ENCODE data around the gene CKM.
"Not testable (repeated sequence)": the region's sequence is repeated elsewhere in the genome, so short reads cannot be mapped to it uniquely, and the experiment has no call there.

CKM gene

GRCh38 chr19:45314708-45315245, 7.9 kb downstream of the CKM start:
- DNase-seq, result no peak

DNA sequence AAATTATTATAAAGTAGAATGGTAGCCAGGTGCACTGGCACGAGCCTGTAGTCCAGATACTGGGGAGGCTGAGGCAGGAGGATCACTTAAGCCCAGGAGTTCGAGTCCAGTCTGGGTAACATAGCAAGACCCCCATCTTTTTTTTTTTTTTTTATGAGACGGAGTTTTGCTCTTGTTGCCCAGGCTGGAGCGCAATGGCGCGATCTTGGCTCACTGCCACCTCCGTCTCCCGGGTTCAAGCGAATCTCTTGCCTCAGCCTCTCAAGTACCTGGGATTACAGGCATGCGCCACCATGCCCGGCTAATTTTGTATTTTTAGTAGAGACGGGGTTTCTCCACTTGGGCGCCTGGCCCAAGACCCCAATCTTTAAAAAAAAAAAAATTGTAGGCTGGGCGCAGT, 10.4 kb downstream of the CKM start:
- DNase-seq, result not testable (repeated sequence)

GRCh38 chr19:45311621-45312020, 11.1 kb downstream of the CKM start:
- DNase-seq, result peak; percentile 31

- not testable (repeated sequence) for DNase-seq
Observed at GRCh38 chr19:45309322-45309721, 13.4 kb downstream of the CKM start.

DNA sequence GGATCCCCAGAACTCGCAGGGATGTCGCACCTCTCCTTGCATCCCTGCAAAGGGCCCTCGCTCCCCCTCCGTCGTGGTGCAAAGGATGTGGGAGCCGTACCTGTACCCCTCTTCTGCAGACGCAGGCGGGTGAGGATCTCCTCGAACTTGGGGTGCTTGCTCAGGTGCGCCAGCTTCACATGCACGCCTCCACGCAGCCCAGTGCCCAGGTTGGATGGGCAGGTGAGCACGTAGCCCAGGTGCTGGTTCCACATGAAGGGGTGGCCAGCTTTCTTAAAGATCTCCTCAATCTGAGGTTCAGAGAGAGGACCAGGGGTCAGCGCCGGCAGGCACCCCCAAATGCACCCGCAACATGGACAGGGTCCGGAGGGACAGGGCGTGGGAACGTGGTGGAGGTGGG, 15.3 kb downstream of the CKM start:
- DNase-seq, result no peak

GRCh38 chr19:45306518-45307027, 16.1 kb downstream of the CKM start:
- no peak for DNase-seq

- DNase-seq, result no peak
Observed at GRCh38 chr19:45306040-45306439, 16.6 kb downstream of the CKM start.

DNA sequence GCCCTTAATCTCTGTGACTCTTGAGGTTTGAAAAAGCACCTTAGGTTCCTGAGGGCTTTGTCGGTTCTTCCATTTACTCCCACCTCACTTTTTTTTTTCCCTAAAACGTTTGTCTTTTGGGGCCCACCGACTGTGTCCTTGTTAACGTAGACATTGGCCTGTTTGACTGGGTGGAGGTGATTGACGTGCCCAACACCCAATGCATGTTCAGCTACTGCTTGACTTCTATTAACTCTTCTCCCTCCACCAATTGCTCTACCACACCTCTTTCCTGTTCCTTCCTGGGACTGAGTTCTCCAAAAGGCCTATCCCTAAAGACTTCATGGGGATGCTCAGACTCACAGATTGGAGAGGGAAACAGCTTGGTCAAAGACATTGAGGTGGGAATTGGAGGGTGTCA, 17.3 kb downstream of the CKM start:
- no peak for DNase-seq

GRCh38 chr19:45305007-45305406, 17.7 kb downstream of the CKM start:
- DNase-seq, result no peak

- DNase-seq, result no peak
Observed at GRCh38 chr19:45304141-45304926, 18.3 kb downstream of the CKM start.

DNA sequence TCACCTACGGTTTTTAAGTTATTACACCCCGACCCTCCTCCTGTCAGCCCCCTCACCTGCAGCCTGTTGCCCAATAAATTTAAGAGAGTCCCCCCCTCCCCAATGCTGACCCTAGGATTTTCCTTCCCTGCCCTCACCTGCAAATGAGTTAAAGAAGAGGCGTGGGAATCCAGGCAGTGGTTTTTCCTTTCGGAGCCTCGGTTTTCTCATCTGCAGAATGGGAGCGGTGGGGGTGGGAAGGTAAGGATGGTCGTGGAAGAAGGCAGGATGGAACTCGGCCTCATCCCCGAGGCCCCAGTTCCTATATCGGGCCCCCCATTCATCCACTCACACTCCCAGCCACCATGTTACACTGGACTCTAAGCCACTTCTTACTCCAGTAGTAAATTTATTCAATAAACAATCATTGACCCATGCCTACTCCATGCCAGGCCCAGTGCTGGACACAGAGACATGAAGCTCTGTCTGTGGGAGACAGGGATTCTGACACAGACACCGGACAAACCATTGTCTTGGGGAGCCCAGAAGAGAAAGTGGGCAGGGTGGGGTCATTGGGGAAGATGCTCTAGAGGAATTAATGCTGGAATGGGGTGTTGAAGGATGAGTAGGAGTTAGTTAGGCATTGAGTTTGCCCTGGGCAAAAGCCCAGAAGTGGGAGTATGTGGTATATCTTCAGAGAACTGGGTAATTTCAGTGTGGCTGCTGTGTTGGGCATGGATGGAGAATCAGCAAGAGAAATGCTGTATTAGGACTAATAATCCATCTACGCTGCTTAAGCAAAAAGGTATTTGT, 19.2 kb downstream of the CKM start:
- DNase-seq, result no peak

DNA sequence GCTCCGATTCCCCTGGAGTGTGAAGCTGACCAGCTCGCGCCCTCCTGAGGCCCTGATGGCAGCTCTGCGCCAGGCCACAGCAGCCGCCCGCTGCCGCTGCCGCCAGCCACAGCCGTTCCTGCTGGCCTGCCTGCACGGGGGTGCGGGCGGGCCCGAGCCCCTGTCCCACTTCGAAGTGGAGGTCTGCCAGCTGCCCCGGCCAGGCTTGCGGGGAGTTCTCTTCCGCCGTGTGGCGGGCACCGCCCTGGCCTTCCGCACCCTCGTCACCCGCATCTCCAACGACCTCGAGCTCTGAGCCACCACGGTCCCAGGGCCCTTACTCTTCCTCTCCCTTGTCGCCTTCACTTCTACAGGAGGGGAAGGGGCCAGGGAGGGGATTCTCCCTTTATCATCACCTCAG, 20.3 kb downstream of the CKM start:
- no peak for DNase-seq

DNA sequence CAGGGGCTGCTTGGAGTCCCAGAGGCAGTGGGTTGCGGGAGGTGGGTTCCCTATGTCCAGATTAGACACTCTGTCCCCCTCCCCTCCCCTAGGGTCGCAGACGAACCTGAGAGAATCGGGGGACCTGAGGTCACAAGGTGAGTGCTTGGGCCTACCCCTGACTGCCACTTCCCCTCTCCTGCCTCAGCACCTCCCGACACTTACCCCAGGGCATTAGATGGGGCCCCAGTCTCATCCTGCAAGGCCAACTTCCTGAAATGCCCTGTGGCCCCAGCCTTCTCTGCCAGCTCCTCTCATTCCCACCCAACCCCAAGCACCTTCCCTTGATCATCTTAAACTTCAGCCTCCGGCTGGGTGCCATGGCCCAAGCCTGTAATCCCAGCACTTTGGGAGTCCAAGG, 23.0 kb downstream of the CKM start:
- no peak for DNase-seq

GRCh38 chr19:45298264-45298663, 24.4 kb downstream of the CKM start:
- DNase-seq, result no peak

GRCh38 chr19:45297674-45298073, 25.0 kb downstream of the CKM start:
- no peak for DNase-seq

GRCh38 chr19:45296355-45296754, 26.3 kb downstream of the CKM start:
- peak; percentile 40 for DNase-seq

DNA sequence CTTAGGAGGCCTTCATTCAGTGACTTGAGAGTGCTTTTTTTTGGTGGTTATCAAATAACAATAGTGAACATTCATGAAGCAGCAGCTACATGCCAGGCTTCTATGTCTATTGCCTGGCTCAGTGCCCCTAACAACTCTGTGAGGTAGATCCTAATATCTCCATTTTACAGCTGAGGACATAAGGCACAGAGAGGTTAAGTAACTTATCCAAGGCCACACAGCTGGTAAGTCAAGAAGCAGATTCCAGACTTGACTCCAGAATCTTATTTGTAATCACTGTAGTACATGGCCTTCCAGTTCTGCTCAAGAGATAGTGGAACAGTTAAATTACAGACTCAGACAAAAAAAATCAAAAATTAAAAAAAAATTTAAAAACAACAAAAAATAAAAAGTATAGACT, 26.8 kb downstream of the CKM start:
- no peak for DNase-seq

DNA sequence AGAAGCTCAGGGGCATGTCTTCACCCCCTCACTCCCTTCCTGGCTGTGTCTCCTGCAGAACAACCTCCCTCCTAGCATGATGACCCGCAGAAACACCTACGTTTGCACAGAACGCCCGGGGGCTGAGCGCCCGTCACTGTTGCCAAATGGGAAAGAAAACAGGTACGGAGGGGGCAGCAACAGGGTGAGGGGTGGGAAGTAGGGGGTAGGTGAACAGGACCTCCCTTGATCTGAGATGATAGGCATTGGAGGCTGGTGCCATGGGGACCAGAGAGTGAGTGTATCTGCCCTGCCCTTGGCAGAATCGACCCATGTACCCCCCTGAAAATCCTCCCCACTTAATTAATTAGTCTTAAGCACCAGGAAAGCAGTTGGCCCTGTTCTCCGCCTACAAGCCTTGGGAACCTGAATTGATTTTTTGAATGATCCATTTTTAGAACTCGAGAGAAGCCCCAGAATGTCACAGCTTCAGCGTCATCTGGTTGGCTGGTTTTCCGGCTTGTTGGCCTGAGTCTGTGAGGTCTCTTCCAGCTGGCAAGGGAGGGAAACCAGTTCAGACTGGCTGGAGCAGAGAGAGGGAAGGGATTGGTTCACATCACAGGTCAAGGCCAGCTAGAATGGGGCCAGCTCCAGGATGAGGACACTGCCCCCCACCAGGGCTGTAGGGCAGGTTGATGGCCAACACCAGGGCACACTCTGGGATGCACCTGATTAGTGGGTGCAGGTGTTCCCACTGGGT, 28.2 kb downstream of the CKM start:
- no peak for DNase-seq

DNA sequence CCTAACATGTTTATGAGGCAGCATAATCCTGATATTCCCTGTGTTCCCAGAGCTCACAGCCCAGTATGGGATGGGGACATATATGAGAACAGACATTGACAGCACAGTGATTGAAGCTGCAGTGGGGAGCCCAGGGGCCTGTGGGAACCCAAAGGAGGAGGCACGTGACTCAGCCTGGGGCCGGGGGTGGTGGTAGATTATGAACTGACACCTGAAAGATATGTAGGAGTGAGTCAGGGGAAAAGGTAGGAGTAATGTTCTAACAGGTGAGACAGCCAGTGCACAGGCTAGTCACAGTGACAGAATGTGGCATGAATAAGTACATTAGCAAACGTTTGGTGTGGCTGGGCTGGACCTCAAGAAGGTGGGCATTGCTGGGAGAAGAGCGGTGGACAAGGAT, 29.0 kb downstream of the CKM start:
- no peak for DNase-seq

- DNase-seq, result no peak
Observed at GRCh38 chr19:45291834-45292233, 30.8 kb downstream of the CKM start.

DNA sequence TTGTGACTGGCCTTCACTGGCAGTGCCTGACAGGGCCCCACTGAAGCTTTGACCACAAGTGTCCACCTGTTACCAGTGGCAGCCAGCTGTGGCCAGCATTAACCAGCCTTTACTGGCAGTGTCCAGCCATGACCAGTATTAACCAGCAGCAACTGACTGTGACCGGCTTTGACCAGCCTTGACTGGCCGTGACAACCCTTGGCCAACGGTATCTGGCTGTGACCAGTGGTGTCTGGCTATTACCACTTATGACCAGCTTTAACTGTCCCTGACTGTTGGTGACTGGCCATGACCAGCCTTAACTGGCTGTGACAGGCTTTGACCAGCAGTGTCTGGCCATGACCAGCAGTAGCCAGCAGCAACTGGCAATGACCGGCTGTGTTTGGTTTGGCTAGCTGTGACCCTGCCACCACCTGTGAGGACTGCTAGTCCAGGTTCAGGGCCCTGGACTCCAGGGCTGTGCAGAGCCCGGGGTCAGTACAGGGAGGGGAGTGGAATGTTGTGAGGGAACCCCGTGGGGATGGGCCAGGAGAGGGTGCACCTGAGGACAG, 32.2 kb downstream of the CKM start:
- DNase-seq, result no peak

- DNase-seq, result peak; percentile 76
Observed at GRCh38 chr19:45283443-45284033, 39.1 kb downstream of the CKM start.

Data from suppressor macrophage treated with lipopolysaccharide for 4 hours (primary cell).